Neural progenitor cell (in vitro differentiated cells): Measurements from ENCODE around the gene GNB4. TPM values are rescaled to one million over a fixed set of nuclear protein-coding genes. Genes with fewer than 3 reads are reported as not detected.

Experiments
- DNase-seq: peaks from one replicate; pipeline ENCODE4 v3.0.0-alpha.2; 2016; ENCODE audit warnings: low spot score
- H2AFZ ChIP-seq: fragments of 200-600 bp; sonication (generic); replicated peaks from 2 replicates; pipeline ENCODE4 v1.6.1; 2016; ENCODE audit warnings: antibody characterized with exemption
- H3F3A ChIP-seq: fragments of 200-600 bp; sonication (generic); 2 replicates; pipeline ENCODE4 v1.6.1; 2016; ENCODE audit warnings: antibody characterized with exemption, low read depth
- H3K27ac ChIP-seq: fragments of 200-600 bp; sonication (generic); 2 replicates; pipeline ENCODE4 v1.5.1; 2016; ENCODE audit warnings: mild to moderate bottlenecking
- H3K27me3 ChIP-seq: fragments of 200-600 bp; sonication (generic); 2 replicates; pipeline ENCODE4 v1.6.1; 2016; ENCODE audit warnings: mild to moderate bottlenecking, moderate library complexity
- H3K36me3 ChIP-seq: fragments of 200-600 bp; sonication (generic); 2 replicates; pipeline ENCODE4 v1.5.1; 2016
- H3K4me1 ChIP-seq: fragments of 200-600 bp; sonication (generic); 2 replicates; pipeline ENCODE4 v1.6.1; 2016; ENCODE audit warnings: mixed run types
- H3K4me2 ChIP-seq: fragments of 200-600 bp; sonication (generic); 2 replicates; pipeline ENCODE4 v1.6.1; 2016
- H3K4me3 ChIP-seq: fragments of 200-600 bp; sonication (generic); 2 replicates; pipeline ENCODE4 v1.5.1; 2016
- H3K79me2 ChIP-seq: fragments of 200-600 bp; sonication (generic); 2 replicates; pipeline ENCODE4 v1.6.1; 2016; ENCODE audit warnings: low read depth
- H3K9ac ChIP-seq: fragments of 200-600 bp; sonication (generic); 2 replicates; pipeline ENCODE4 v1.6.1; 2016
- H3K9me3 ChIP-seq: fragments of 200-600 bp; sonication (generic); 2 replicates; pipeline ENCODE4 v1.5.1; 2016; ENCODE audit warnings: low read depth
- H4K20me1 ChIP-seq: fragments of 200-600 bp; sonication (generic); 2 replicates; pipeline ENCODE4 v1.6.1; 2016; ENCODE audit warnings: low read depth
- H3K27ac Mint-ChIP-seq: 3 replicates; pipeline ENCODE4 v1.8.0; 2021; ENCODE audit warnings: mixed read lengths
- H3K27me3 Mint-ChIP-seq: 2 replicates; pipeline ENCODE4 v1.8.0; 2022; ENCODE audit warnings: low read depth, mild to moderate bottlenecking, inconsistent platforms, moderate library complexity, mixed read lengths; ENCODE audit not compliant: insufficient read depth
- H3K36me3 Mint-ChIP-seq: 3 replicates; pipeline ENCODE4 v1.8.0; 2021; ENCODE audit warnings: mixed read lengths
- H3K4me1 Mint-ChIP-seq: 3 replicates; pipeline ENCODE4 v1.8.0; 2021; ENCODE audit warnings: mixed read lengths
- H3K4me3 Mint-ChIP-seq: 3 replicates; pipeline ENCODE4 v1.8.0; 2021; ENCODE audit warnings: mild to moderate bottlenecking, moderate library complexity, mixed read lengths
- H3K9me3 Mint-ChIP-seq: 3 replicates; pipeline ENCODE4 v1.8.0; 2020; ENCODE audit warnings: mixed read lengths
- EZH2 ChIP-seq: fragments of 200-600 bp; sonication (generic); IDR thresholded peaks from 2 replicates; pipeline ENCODE4 v1.6.1; 2017; ENCODE audit warnings: antibody characterized with exemption, mild to moderate bottlenecking, moderate library complexity
- EZH2phosphoT487 ChIP-seq: fragments of 200-600 bp; sonication (generic); IDR thresholded peaks from 2 replicates; pipeline ENCODE4 v1.6.1; 2017; ENCODE audit warnings: antibody characterized with exemption
- total RNA-seq: library from RNA; depleted of rRNA; stranded (reverse); fragments of >200 nt; gene quantifications from 2 replicates; pipeline ENCODE4 v1.2.3, GENCODE V29; 2015; ENCODE audit warnings: low replicate concordance
- TF ChIP-seq, protein P1 (sequence below): fragments of 200-600 bp; sonication (generic); IDR thresholded peaks from 2 replicates; pipeline ENCODE4 v1.5.1; 2017; ENCODE audit warnings: antibody characterized with exemption, mild to moderate bottlenecking

Gene GNB4
- total RNA-seq, 1 donor from 2014 or later, result 74.6 TPM

- H3K36me3 Mint-ChIP-seq, result peaks cover 4% of the 10 kb centered on the region
- H3K4me1 Mint-ChIP-seq, result no peaks in the 10 kb centered on the region
- Histone ChIP-seq H3K27me3 (no peaks in the 10 kb centered on the region), H3K27ac (no peak overlapping the region), H3K9ac (no peak overlapping the region), H3K4me3 (no peak overlapping the region), H3K36me3 (peaks cover 10% of the 10 kb centered on the region), H3K79me2 (no peaks in the 10 kb centered on the region), H3K4me1 (no peaks in the 10 kb centered on the region), H4K20me1 (no peaks in the 10 kb centered on the region), H3K9me3 (no peaks in the 10 kb centered on the region), H2AFZ (no peak overlapping the region), H3K4me2 (no peak overlapping the region), H3F3A (peaks cover 5% of the 10 kb centered on the region)
- no peak for DNase-seq
- H3K27me3 Mint-ChIP-seq, result no peaks in the 10 kb centered on the region
- TF ChIP-seq EZH2 (no peak), EZH2phosphoT487 (no peak)
- TF ChIP-seq, protein P1, sequence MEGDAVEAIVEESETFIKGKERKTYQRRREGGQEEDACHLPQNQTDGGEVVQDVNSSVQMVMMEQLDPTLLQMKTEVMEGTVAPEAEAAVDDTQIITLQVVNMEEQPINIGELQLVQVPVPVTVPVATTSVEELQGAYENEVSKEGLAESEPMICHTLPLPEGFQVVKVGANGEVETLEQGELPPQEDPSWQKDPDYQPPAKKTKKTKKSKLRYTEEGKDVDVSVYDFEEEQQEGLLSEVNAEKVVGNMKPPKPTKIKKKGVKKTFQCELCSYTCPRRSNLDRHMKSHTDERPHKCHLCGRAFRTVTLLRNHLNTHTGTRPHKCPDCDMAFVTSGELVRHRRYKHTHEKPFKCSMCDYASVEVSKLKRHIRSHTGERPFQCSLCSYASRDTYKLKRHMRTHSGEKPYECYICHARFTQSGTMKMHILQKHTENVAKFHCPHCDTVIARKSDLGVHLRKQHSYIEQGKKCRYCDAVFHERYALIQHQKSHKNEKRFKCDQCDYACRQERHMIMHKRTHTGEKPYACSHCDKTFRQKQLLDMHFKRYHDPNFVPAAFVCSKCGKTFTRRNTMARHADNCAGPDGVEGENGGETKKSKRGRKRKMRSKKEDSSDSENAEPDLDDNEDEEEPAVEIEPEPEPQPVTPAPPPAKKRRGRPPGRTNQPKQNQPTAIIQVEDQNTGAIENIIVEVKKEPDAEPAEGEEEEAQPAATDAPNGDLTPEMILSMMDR, result no peak
- no peak overlapping the region for H3K27ac Mint-ChIP-seq
- H3K4me3 Mint-ChIP-seq, result no peak overlapping the region
- no peaks in the 10 kb centered on the region for H3K9me3 Mint-ChIP-seq
These were observed 81.6 kb downstream of the GNB4 start for GRCh38 chr3:179369621-179370020.

GRCh38 chr3:179363332-179363731 lies 87.9 kb downstream of the GNB4 start:
- H3K4me3 Mint-ChIP-seq, result no peak overlapping the region

DNA sequence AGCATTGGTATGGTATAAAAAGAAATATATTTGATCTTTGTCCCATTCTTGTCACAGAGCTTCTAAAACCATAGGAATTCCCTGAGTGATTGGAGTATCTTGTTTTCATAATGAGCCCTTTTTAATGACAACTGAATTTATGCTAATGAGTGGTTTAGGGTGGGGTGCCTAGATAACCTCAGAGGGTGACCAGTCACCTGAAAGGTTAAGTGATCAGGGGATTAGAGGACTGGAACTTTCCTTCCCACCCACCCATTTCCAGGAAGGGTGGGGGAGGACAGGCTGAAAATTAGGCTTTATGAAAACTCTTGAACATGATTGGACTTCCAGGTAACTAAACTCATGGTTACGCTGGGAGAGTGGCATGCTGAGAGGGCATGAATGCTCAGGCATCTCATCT lies 95.3 kb downstream of the GNB4 start:
- Mint-ChIP-seq H3K36me3 (peaks cover 50% of the 10 kb centered on the region), H3K4me1 (no peaks in the 10 kb centered on the region), H3K27ac (no peak overlapping the region), H3K4me3 (no peak overlapping the region), H3K27me3 (peaks cover 2% of the 10 kb centered on the region), H3K9me3 (no peaks in the 10 kb centered on the region)
- H3K4me1 ChIP-seq, result no peaks in the 10 kb centered on the region
- H2AFZ ChIP-seq, result no peak overlapping the region
- H3K9me3 ChIP-seq, result no peaks in the 10 kb centered on the region
- H3K4me3 ChIP-seq, result no peak overlapping the region
- DNase-seq, result no peak
- no peaks in the 10 kb centered on the region for H3K79me2 ChIP-seq
- no peak overlapping the region for H3K4me2 ChIP-seq
- no peak overlapping the region for H3K27ac ChIP-seq
- no peak overlapping the region for H3K9ac ChIP-seq
- TF ChIP-seq EZH2phosphoT487, result no peak
- TF ChIP-seq EZH2, result no peak
- TF ChIP-seq, protein P1, result no peak
- no peaks in the 10 kb centered on the region for H3K27me3 ChIP-seq
- H4K20me1 ChIP-seq, result no peaks in the 10 kb centered on the region
- H3K36me3 ChIP-seq, result no peaks in the 10 kb centered on the region
- H3F3A ChIP-seq, result no peaks in the 10 kb centered on the region

More at GRCh38 chr3:179363332-179363731, 87.9 kb downstream of the GNB4 start:
- no peaks in the 10 kb centered on the region for H4K20me1 ChIP-seq
- H3K4me1 ChIP-seq, result no peaks in the 10 kb centered on the region
- no peak overlapping the region for H3K9ac ChIP-seq
- no peaks in the 10 kb centered on the region for H3F3A ChIP-seq
- no peak overlapping the region for H3K27ac Mint-ChIP-seq
- no peak overlapping the region for H2AFZ ChIP-seq
- no peak overlapping the region for H3K4me2 ChIP-seq
- no peak for DNase-seq
- no peaks in the 10 kb centered on the region for H3K4me1 Mint-ChIP-seq
- H3K27me3 ChIP-seq, result no peaks in the 10 kb centered on the region
- H3K27ac ChIP-seq, result no peak overlapping the region
- peaks cover 12% of the 10 kb centered on the region for H3K36me3 ChIP-seq
- peaks cover 11% of the 10 kb centered on the region for H3K36me3 Mint-ChIP-seq
- no peaks in the 10 kb centered on the region for H3K27me3 Mint-ChIP-seq
- no peaks in the 10 kb centered on the region for H3K9me3 Mint-ChIP-seq
- no peak overlapping the region for H3K4me3 ChIP-seq
- TF ChIP-seq, protein P1, result no peak
- TF ChIP-seq EZH2 (no peak), EZH2phosphoT487 (no peak)
- H3K79me2 ChIP-seq, result no peaks in the 10 kb centered on the region
- no peaks in the 10 kb centered on the region for H3K9me3 ChIP-seq
